ENCODE results near the gene EXOC6. TPM values are rescaled to one million over a fixed set of nuclear protein-coding genes. Genes with fewer than 3 reads are reported as not detected.
A peak's percentile ranks its signal among the peaks of the same experiment; 100 is the strongest.

Gene EXOC6
- total RNA-seq, 1 donor from 2014 or later: 25.6 TPM

DNA sequence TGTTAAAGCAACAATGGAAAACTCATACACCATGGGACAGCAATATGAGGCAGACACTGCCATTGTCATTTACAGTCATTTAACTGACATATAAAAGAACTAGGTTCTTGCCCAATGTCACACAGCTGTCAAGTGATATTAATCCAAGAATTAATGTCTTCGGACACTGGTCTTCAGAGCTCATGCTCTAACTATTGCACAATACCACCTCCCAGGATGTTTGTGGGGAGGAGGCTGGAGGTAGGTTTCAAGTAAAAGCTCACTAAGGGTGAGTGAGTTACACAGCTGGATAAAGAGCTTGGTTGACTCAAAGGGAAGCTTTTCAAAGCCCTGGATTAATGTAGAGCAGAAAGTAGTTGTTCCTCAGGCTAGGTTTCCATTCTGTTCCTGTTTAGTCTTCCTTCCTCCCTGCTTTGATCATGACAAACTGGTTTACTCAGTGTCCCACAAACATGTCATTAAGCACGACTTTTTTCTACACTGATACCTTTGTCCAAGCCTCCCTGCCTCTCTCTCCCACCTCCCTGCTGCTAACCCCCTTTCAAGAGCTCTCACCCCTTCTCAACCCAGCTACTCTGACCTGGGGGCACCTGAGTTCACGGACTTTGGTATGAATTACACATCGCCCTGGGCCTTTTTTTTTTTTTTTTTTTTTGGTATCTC lies 987 bp upstream of the EXOC6 start:
- Mint-ChIP-seq H3K4me1 (peaks cover 23% of the 10 kb centered on the region), H3K4me3 (peak overlapping the region; percentile 95), H3K9me3 (peaks cover 6% of the 10 kb centered on the region), H3K36me3 (peaks cover 9% of the 10 kb centered on the region), H3K27me3 (ENCODE audit: insufficient read depth, low read depth) (peaks cover 9% of the 10 kb centered on the region), H3K27ac (peak overlapping the region; percentile 57)
- Histone ChIP-seq H3K36me3 (no peaks in the 10 kb centered on the region), H3K79me2 (ENCODE audit: low read depth) (peaks cover 14% of the 10 kb centered on the region), H3K4me2 (no peak overlapping the region), H3K27ac (no peak overlapping the region), H4K20me1 (ENCODE audit: low read depth) (no peaks in the 10 kb centered on the region), H2AFZ (replicated peaks) (no peak overlapping the region), H3K4me1 (no peaks in the 10 kb centered on the region), H3F3A (ENCODE audit: low read depth) (peaks cover 10% of the 10 kb centered on the region), H3K9ac (no peak overlapping the region), H3K4me3 (no peak overlapping the region), H3K27me3 (peaks cover 19% of the 10 kb centered on the region), H3K9me3 (ENCODE audit: low read depth) (no peaks in the 10 kb centered on the region)
- no peak for DNase-seq (ENCODE audit: low spot score)
- TF ChIP-seq EZH2phosphoT487 (IDR thresholded peaks at IDR 0.05): no peak
- TF ChIP-seq, protein P1, sequence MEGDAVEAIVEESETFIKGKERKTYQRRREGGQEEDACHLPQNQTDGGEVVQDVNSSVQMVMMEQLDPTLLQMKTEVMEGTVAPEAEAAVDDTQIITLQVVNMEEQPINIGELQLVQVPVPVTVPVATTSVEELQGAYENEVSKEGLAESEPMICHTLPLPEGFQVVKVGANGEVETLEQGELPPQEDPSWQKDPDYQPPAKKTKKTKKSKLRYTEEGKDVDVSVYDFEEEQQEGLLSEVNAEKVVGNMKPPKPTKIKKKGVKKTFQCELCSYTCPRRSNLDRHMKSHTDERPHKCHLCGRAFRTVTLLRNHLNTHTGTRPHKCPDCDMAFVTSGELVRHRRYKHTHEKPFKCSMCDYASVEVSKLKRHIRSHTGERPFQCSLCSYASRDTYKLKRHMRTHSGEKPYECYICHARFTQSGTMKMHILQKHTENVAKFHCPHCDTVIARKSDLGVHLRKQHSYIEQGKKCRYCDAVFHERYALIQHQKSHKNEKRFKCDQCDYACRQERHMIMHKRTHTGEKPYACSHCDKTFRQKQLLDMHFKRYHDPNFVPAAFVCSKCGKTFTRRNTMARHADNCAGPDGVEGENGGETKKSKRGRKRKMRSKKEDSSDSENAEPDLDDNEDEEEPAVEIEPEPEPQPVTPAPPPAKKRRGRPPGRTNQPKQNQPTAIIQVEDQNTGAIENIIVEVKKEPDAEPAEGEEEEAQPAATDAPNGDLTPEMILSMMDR (IDR thresholded peaks at IDR 0.05): no peak
- no peak for TF ChIP-seq EZH2 (IDR thresholded peaks at IDR 0.05)

DNA sequence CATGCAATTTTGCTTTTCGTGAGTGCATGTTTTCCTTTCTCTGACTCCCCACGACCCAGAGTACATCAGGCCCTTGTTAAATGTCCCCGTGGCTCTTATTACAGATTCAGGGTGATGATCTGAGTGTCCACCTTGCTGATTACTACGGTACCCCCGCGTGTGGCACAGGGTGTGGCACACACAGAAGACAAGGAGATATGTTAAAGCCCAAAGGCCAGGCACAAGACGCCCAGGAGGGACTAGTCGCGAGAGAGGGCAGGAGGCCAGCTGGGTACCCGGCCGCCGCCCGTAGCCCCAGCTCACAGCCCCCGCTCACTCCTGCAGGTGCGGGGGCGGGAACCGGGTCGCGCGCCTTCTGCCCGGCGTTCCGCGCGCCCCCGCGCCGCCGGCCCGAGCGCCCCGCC lies 281 bp upstream of the EXOC6 start:
- Mint-ChIP-seq H3K27ac (peak overlapping the region; percentile 97), H3K4me1 (peaks cover 22% of the 10 kb centered on the region), H3K9me3 (peaks cover 6% of the 10 kb centered on the region), H3K27me3 (ENCODE audit: insufficient read depth, low read depth) (peaks cover 9% of the 10 kb centered on the region), H3K4me3 (peak overlapping the region; percentile 95), H3K36me3 (peaks cover 9% of the 10 kb centered on the region)
- H3F3A ChIP-seq (ENCODE audit: low read depth): peaks cover 10% of the 10 kb centered on the region
- H2AFZ ChIP-seq (replicated peaks): peak overlapping the region; percentile 94
- H3K27me3 ChIP-seq: peaks cover 19% of the 10 kb centered on the region
- peak overlapping the region; percentile 83 for H3K4me2 ChIP-seq
- no peak for TF ChIP-seq EZH2phosphoT487 (IDR thresholded peaks at IDR 0.05)
- TF ChIP-seq, protein P1 (IDR thresholded peaks at IDR 0.05): no peak
- TF ChIP-seq EZH2 (IDR thresholded peaks at IDR 0.05): no peak
- no peak overlapping the region for H3K27ac ChIP-seq
- H3K36me3 ChIP-seq: no peaks in the 10 kb centered on the region
- H3K9me3 ChIP-seq (ENCODE audit: low read depth): no peaks in the 10 kb centered on the region
- DNase-seq (ENCODE audit: low spot score): no peak
- H3K4me1 ChIP-seq: no peaks in the 10 kb centered on the region
- H3K79me2 ChIP-seq (ENCODE audit: low read depth): peaks cover 14% of the 10 kb centered on the region
- no peaks in the 10 kb centered on the region for H4K20me1 ChIP-seq (ENCODE audit: low read depth)
- peak overlapping the region; percentile 98 for H3K4me3 ChIP-seq
- no peak overlapping the region for H3K9ac ChIP-seq

DNA sequence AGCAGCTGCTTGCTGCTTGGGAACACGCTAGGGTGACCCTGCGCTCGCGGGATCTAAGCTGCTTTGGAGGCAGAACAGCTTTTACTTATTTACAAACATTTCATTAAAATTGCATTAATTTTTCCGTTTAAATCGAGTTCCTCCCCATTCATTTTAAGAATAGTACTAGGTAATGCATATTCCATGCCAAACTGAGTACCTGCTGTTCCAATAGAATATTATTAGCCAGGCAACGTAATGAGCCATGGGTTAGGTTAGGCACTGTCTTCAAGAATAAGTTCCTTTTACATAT lies 860 bp downstream of the EXOC6 start:
- H3K36me3 Mint-ChIP-seq: peaks cover 12% of the 10 kb centered on the region
- H3K9me3 ChIP-seq (ENCODE audit: low read depth): no peaks in the 10 kb centered on the region
- peak overlapping the region; percentile 94 for H3K4me3 Mint-ChIP-seq
- peaks cover 19% of the 10 kb centered on the region for H3K27me3 ChIP-seq
- peaks cover 6% of the 10 kb centered on the region for H3K9me3 Mint-ChIP-seq
- peaks cover 7% of the 10 kb centered on the region for H3K27me3 Mint-ChIP-seq (ENCODE audit: insufficient read depth, low read depth)
- H3K4me1 ChIP-seq: no peaks in the 10 kb centered on the region
- no peak for DNase-seq (ENCODE audit: low spot score)
- peak overlapping the region; percentile 75 for H2AFZ ChIP-seq (replicated peaks)
- peak overlapping the region; percentile 63 for H3K9ac ChIP-seq
- H3K27ac Mint-ChIP-seq: peak overlapping the region; percentile 50
- TF ChIP-seq EZH2 (IDR thresholded peaks at IDR 0.05) (no peak), EZH2phosphoT487 (IDR thresholded peaks at IDR 0.05) (no peak)
- TF ChIP-seq, protein P1 (IDR thresholded peaks at IDR 0.05): no peak
- H3K79me2 ChIP-seq (ENCODE audit: low read depth): peaks cover 14% of the 10 kb centered on the region
- H3K27ac ChIP-seq: no peak overlapping the region
- peak overlapping the region; percentile 98 for H3K4me3 ChIP-seq
- H3F3A ChIP-seq (ENCODE audit: low read depth): peaks cover 10% of the 10 kb centered on the region
- peaks cover 19% of the 10 kb centered on the region for H3K4me1 Mint-ChIP-seq
- H3K36me3 ChIP-seq: no peaks in the 10 kb centered on the region
- H3K4me2 ChIP-seq: peak overlapping the region; percentile 93
- no peaks in the 10 kb centered on the region for H4K20me1 ChIP-seq (ENCODE audit: low read depth)
